IPS DF 4.7 (cell line): ENCODE data around the gene FGFR4.
A peak's percentile ranks its signal among the peaks of the same experiment; 100 is the strongest.

Experiments
- DNase-seq: peaks from one replicate; pipeline ENCODE4 v3.0.0-alpha.2; 2013; ENCODE audit warnings: low spot score; ENCODE audit errors: extremely low read depth

FGFR4 gene

DNA sequence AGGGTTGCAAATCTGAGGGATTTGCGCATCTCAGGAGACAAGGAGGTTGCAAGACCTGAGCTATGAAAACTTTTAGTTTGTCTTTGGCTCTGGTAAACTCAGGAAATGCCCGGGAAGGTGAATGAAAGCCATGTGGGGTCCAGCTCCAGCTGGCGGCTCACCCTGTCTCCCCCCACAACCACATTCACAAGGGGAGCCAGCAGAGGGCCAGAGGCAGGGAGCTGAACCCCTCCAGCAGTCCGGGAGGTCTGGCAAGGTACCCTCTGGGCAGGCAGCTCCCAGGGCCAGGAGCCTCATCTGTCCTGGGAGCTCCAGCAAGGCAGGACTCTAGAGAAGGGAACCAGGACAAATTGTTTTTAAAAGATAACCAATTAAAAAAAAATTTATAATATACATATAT is 2.5 kb upstream of the FGFR4 start:
- no peak for DNase-seq

DNA sequence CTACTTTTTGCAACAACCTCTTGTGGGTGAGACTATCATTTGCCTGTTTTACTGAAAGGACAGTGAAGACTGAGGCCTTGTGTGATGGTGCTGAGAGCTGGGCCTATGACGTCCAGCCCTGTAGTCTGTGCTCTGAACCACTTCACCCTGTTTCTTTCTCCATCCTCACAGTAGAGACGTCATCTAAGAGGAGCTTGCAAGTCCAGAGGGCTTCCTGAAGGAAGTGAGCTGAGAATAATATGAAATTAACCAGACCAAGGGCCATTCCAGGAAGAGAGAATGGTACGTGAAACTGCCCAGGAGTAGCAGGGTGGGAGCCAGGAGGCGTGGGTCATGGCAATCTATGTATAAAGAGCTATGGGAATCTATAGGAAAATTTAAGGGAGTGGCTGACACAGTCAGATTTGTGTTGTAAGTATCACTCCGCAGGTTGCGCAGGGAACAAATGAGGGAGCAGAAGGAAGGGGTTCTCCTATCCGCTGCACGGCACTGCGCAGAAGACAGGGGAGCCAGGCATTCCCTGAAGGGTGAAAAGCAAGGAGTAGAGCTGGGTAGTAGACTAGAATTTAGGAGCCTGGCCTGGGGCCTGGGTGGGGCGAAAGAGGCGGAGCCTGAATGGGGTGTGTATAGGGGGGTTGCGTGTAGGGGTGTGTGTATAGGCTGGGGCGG is 596 bp upstream of the FGFR4 start:
- DNase-seq = peak; percentile 46

DNA sequence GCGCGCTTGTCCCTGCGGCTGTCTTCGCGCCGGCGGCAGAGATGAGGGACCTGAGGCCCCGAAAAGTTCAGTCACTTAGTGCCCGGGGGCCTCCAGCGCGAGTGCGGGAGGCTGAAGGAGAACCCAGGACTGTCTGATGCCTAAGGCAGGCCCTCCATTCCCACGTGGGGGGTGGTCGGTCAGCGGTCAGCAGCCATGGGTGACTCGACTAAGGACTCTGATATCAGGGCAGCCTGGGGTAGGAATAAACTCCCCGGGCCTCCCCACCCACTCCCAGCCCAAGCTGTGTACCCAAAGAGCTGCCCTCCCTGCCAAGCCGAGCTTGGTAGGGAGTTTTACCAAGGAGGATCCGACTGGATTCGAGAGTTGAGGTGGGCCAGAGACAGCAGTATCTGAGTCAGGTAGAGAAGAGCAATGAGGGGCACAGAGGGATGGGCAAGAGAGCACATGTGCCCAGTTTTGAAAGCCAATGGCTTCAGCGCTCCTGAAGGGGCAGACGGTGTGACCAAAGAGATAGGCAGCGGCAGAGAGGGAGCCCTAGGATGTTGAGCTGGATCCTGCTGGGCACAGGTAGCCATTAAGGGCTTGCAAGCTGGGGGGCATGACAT is 787 bp downstream of the FGFR4 start:
- DNase-seq = no peak

DNA sequence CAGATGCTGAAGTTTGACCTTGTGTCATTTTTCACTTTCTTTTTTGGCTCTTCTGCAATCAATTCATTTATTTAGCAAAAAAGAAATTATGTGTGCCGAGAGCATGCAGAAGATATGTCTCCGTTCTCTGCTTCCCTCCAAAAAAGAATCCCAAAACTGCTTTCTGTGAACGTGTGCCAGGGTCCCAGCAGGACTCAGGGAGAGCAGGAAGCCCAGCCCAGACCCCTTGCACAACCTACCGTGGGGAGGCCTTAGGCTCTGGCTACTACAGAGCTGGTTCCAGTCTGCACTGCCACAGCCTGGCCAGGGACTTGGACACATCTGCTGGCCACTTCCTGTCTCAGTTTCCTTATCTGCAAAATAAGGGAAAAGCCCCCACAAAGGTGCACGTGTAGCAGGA is 2.4 kb downstream of the FGFR4 start:
- DNase-seq = no peak

DNA sequence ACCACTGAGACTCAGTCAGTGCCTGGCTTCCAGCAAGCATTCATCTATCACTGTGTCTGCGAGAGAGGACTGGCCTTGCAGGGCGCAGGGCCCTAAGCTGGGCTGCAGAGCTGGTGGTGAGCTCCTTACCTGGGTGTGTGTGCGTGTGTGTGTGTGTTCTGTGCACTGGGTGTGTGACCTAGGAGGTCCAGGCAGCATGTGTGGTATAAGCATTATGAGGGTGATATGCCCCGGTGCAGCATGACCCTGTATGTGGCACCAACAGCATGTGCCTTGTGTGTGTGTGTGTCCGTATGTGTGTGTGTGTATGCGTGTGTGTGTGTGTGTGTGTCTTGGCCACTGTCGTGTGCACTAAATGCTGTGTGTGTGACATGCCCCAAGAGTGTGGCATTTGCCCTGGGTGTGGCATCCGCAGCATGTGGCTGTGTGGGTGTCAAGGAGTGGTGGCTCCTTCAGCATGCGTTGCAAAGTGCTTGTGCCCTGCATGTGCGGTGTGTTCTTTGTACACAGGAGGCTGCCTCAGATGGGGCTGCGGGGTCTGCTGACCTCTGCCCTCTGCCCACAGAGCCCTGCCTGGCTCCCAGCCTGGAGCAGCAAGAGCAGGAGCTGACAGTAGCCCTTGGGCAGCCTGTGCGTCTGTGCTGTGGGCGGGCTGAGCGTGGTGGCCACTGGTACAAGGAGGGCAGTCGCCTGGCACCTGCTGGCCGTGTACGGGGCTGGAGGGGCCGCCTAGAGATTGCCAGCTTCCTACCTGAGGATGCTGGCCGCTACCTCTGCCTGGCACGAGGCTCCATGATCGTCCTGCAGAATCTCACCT is 3.3 kb downstream of the FGFR4 start:
- no peak for DNase-seq

DNA sequence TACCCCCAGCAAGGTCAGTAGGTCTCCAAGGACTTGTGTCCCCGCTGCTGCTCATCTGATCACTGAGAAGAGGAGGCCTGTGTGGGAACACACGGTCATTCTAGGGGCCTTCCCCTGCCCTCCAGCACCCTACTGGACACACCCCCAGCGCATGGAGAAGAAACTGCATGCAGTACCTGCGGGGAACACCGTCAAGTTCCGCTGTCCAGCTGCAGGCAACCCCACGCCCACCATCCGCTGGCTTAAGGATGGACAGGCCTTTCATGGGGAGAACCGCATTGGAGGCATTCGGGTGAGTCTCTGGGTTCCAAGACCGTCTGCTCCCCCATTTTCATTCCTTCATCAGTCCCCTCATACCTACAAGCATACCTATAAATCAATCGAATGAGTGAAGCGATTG is 4.1 kb downstream of the FGFR4 start:
- DNase-seq = no peak

DNA sequence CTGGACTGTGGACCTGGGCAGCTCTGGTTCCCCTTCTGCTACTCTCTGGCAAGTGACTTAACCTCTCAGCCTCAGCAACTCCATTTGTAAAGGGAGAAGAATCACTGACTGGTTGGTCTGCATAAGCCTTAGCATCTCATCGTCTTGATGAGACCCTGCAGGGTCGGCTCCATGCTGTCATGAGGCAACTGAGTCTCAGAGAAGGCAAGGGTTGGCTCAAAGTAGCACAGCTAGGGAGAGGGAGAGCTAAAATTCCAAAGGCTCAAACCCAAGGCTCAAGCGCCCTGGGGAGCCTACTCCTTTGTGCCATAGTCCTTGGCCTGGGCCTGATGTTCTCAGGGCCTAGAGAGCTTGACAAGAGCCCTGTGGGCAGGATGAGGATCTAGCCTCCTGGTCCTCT is 4.5 kb downstream of the FGFR4 start:
- no peak for DNase-seq

DNA sequence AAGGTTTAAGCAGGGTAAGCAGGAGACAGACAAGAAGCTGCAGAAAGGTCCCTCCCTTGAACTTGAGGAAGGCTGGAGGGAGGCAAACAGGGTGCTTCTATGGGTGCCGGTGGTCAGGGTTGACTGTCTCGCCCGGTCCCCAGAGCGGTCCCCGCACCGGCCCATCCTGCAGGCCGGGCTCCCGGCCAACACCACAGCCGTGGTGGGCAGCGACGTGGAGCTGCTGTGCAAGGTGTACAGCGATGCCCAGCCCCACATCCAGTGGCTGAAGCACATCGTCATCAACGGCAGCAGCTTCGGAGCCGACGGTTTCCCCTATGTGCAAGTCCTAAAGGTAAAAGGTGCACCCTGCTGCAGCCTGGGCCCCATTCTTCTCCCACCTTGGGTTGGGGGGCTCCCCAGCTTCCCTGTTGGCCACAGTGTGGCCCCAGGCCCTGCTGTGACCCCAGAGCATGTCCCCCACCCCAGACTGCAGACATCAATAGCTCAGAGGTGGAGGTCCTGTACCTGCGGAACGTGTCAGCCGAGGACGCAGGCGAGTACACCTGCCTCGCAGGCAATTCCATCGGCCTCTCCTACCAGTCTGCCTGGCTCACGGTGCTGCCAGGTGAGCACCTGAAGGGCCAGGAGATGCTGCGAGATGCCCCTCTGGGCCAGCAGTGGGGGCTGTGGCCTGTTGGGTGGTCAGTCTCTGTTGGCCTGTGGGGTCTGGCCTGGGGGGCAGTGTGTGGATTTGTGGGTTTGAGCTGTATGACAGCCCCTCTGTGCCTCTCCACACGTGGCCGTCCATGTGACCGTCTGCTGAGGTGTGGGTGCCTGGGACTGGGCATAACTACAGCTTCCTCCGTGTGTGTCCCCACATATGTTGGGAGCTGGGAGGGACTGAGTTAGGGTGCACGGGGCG is 5.7 kb downstream of the FGFR4 start:
- no peak for DNase-seq

DNA sequence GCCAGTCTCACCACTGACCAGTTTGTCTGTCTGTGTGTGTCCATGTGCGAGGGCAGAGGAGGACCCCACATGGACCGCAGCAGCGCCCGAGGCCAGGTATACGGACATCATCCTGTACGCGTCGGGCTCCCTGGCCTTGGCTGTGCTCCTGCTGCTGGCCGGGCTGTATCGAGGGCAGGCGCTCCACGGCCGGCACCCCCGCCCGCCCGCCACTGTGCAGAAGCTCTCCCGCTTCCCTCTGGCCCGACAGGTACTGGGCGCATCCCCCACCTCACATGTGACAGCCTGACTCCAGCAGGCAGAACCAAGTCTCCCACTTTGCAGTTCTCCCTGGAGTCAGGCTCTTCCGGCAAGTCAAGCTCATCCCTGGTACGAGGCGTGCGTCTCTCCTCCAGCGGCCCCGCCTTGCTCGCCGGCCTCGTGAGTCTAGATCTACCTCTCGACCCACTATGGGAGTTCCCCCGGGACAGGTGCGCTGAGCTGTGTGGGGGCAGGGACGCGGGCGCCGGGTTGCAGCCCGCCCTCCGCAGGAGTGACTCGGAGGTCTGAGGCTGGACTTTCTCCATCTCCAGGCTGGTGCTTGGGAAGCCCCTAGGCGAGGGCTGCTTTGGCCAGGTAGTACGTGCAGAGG is 6.5 kb downstream of the FGFR4 start:
- no peak for DNase-seq

DNA sequence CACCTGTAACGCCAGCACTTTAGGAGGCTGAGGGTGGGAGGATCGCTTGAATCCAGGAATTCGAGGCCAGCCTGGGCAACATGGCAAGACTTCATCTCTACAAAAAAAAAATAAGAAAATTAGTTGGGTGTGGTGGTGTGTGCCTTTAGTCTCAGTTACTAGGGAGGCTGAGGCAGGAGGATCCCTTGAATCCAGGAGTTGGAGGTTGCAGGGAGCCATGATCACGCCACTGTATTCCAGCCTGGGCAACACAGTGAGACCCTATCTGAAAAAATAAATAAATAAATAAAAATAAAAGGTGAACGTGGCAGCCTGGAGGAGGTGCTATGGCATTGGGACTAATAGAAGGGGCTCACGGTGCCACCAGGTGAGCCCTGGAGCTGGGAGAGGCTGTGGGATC is 7.1 kb downstream of the FGFR4 start:
- DNase-seq = no peak

DNA sequence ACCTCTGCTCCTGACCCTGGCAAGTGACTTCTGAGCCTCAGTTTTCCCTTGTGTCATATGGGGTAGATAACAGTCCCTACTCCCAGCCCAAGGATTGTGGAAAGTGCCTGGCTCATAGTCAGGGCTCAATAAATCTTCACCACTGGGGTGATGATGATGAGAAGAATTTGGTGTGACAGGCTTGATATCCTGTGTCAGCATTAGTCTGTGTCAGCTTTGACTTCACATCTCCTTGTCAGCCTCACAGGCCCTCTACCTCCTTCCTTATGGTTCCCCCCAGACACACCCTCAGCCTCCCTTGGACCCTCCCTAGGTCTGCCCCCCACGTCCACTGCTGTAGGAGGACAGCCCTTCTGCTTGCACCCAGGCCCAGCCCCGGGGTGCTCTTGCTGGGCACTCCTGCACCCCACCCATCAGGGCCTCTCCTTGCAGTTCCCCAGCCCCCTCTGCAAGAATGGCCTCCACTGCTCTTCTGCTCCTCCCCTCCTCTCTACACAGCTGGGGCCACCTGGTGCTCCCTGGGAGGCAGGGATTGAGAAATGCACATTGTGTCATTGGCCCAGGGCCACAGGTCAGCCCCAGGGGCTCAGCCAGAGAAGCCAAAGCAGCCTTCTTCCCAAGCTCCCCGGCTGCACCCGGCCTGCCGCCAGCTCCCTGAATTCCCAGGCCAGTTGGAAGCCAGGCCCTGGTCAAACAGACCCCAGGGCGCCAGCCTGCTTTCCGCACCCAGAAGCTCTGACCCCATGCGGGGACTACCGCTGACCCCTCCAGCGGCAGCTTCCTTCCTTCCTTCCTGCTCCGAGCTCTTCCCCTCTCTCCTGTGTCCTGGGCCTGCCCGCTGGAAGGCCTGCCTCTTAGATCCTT is 7.7 kb downstream of the FGFR4 start:
- no peak for DNase-seq

DNA sequence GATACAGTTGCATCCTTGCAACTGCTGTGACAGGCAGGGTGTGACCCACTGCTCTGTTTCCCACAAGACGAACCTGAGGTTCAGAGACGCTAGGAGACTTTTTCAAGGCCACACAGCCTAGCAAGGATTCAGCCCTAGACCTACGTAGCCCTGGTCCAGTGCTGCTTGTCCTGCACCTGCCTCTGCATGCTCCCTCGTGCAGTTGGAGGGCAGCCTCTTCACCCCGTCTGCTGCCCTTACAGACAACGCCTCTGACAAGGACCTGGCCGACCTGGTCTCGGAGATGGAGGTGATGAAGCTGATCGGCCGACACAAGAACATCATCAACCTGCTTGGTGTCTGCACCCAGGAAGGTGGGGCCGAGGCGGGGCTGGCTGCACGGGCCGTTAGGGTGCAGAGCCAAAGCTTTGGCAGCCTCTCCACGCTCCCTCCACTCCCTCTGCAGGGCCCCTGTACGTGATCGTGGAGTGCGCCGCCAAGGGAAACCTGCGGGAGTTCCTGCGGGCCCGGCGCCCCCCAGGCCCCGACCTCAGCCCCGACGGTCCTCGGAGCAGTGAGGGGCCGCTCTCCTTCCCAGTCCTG is 8.5 kb downstream of the FGFR4 start:
- no peak for DNase-seq

DNA sequence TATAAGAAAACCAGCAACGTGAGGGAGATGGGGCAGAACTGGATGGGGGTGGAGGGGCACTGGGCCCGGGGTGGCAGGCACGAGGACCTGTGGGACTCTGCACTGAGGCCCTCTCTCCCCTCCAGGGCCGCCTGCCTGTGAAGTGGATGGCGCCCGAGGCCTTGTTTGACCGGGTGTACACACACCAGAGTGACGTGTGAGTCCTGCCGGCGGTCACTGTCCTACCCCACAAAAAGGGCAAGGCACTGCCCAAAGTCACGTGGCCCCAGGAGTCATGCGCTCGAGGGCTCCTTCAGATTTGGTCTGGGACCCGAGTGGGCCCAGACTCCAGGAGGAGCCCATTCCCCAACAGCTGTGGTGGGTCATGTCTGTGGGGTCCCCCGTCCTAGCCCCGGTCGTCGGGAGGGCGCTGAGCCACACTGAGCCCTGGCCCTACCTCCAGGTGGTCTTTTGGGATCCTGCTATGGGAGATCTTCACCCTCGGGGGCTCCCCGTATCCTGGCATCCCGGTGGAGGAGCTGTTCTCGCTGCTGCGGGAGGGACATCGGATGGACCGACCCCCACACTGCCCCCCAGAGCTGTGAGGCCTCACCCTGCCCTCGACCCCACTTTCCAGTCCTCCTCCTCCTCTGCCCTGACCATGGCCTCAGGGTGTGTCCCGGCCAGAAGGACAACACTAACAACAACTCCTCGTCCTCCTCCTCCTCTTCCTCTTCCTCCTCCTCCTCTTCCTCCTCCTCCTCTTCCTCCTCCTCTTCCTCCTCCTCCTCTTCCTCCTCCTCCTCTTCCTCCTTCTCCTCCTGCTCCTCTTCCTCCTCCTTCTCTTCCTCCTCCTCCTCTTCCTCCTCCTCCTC is 9.7 kb downstream of the FGFR4 start:
- no peak for DNase-seq

DNA sequence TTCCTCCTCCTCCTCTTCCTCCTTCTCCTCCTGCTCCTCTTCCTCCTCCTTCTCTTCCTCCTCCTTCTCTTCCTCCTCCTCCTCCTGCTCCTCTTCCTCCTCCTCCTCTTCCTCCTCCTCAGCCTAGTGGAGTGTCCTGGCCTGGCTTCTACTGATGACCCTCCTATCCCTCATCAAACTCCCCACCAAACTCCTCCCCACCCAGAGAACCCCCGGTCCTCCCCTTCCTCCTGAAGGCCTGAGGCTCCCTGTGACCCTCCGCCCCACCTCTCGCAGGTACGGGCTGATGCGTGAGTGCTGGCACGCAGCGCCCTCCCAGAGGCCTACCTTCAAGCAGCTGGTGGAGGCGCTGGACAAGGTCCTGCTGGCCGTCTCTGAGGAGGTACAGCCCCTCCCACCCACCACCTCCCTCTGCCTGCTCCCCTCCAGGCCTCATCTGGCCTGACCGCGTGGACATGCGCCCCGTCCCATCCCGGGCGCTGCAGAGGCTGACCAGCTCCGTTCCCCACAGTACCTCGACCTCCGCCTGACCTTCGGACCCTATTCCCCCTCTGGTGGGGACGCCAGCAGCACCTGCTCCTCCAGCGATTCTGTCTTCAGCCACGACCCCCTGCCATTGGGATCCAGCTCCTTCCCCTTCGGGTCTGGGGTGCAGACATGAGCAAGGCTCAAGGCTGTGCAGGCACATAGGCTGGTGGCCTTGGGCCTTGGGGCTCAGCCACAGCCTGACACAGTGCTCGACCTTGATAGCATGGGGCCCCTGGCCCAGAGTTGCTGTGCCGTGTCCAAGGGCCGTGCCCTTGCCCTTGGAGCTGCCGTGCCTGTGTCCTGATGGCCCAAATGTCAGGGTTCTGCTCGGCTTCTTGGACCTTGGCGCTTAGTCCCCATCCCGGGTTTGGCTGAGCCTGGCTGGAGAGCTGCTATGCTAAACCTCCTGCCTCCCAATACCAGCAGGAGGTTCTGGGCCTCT is 10.6 kb downstream of the FGFR4 start:
- DNase-seq = no peak

DNA sequence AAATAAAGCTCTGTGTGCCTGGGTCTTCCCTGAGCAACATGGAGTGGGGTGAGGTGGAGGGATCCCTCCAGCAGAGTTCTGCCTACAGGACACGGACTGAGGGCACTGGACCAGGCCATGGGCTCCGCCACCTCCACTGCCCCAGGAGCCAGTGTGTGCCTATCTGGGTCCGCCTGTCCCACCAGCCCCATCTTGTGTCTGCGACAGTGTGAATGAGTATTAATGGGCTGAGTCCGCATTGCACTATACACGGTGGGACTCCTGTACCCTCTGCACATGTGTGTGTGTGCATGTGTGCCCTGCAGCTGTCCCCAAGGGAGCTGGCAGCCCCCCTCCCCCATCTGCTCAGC is 11.4 kb downstream of the FGFR4 start:
- DNase-seq = no peak

DNA sequence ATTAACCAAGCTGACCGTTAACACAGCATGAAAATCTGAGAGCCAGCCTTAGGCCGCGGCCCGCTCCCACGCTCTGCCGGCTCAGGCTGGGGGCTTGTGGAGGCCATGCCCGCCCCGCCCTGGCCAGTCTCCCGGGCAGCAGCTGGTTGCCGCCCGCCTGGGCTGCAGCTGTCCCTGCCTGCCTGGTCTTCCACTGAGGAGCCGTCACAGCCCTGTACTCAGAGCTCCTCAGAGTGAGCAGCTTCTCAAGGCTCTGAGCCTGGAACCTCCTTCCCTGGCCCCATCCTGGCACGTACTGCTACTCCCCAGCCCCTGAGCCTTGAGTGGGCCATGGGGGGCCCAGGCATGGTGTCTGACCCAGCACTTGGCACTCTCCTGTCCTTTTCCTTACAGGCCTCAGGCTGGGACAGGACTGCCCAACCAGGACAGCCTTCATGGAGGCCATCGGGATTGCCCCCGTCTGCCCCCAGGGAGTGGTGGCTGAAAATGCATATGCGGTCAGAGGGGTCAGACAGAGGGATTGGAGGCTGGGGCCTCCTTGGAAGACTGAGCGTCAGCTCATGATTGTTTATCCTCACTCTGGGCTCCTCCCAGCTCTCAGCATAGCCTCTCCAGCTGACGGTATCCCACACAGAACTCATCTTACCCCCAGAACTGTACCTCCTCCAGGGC is 11.9 kb downstream of the FGFR4 start:
- no peak for DNase-seq

DNA sequence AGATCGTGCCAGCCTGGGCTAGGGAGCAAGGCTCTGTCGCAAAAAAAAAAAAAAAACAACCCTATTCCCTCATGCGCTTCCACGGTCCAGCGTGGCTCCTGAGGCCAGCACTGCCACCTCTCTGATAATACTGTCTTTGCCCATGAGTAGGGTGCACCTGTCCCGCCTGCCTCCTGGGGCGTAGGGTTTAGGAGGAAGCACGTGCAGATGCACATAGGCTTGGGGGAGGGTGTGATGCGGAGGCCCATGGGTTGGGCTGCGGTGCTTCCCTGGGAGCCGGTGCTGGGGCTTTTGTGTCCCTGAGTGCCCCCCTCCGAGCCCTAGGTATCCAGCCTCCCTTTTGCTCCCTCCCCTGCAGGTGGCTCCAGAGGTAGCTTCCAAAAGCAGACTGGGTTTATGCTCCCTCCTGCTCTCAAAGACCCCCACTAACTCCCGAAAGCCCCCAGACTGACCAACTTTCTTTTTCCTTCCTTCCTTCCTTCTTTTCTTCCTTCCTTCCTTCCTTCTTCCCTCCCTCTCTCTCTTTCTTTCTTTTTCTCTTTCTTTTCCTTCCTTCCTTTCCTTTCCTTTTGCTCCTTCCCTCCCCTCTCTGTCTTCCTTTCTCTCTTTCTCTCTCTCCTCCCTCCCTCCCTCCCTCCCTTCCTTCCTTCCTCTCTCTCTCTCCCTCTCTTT is 12.8 kb downstream of the FGFR4 start:
- no peak for DNase-seq
